ENCODE data around the gene SLC2A6.

The SLC2A6 gene

GRCh38 chr9:133516961-133517350 is 38.1 kb upstream of the SLC2A6 start:
- H3K9me3 ChIP-seq (ENCODE audit: low read length) = no peaks in the 10 kb centered on the region
- no peak overlapping the region for H3K9ac ChIP-seq (ENCODE audit: low read length)
- H3K36me3 ChIP-seq (ENCODE audit: insufficient read depth, low read length) = no peaks in the 10 kb centered on the region
- no peak overlapping the region for H3K4me3 ChIP-seq (ENCODE audit: low read depth, low read length, poor library complexity, severe bottlenecking)
- no peaks in the 10 kb centered on the region for H3K4me1 ChIP-seq (ENCODE audit: insufficient read depth, low read length, severe bottlenecking)
- H4K20me1 ChIP-seq (ENCODE audit: insufficient read depth, low read length) = no peaks in the 10 kb centered on the region
- H3K9me2 ChIP-seq (ENCODE audit: low read depth, low read length) = no peaks in the 10 kb centered on the region
- H3K79me2 ChIP-seq (ENCODE audit: insufficient read depth, low read length) = no peaks in the 10 kb centered on the region
- no peak for TF ChIP-seq CTCF (IDR thresholded peaks at IDR 0.05; ENCODE audit: low read length)
- TF ChIP-seq EZH2 (IDR thresholded peaks at IDR 0.05; ENCODE audit: borderline replicate concordance, low read length) = no peak
- peaks cover 15% of the 10 kb centered on the region; the same call in 1 of the 2 replicates for H3K27me3 ChIP-seq (ENCODE audit: insufficient read depth, low read length)
- no peak overlapping the region for H3K4me2 ChIP-seq (ENCODE audit: low read length)
- no peak overlapping the region for H2AFZ ChIP-seq (ENCODE audit: low read length)
- H3F3A ChIP-seq (ENCODE audit: insufficient read depth, low read length) = no peaks in the 10 kb centered on the region
- no peak overlapping the region for H3K27ac ChIP-seq (ENCODE audit: low read depth, low read length, poor library complexity, severe bottlenecking)

GRCh38 chr9:133516256-133516960 is 37.5 kb upstream of the SLC2A6 start:
- Histone ChIP-seq H3F3A (ENCODE audit: insufficient read depth, low read length) (no peaks in the 10 kb centered on the region), H3K4me3 (ENCODE audit: low read depth, low read length, poor library complexity, severe bottlenecking) (no peak overlapping the region), H4K20me1 (ENCODE audit: insufficient read depth, low read length) (no peaks in the 10 kb centered on the region), H2AFZ (ENCODE audit: low read length) (no peak overlapping the region), H3K27me3 (ENCODE audit: insufficient read depth, low read length) (peaks cover 10% of the 10 kb centered on the region; the same call in 1 of the 2 replicates), H3K9me2 (ENCODE audit: low read depth, low read length) (no peaks in the 10 kb centered on the region), H3K36me3 (ENCODE audit: insufficient read depth, low read length) (no peaks in the 10 kb centered on the region), H3K9me3 (ENCODE audit: low read length) (no peaks in the 10 kb centered on the region), H3K4me1 (ENCODE audit: insufficient read depth, low read length, severe bottlenecking) (no peaks in the 10 kb centered on the region), H3K79me2 (ENCODE audit: insufficient read depth, low read length) (no peaks in the 10 kb centered on the region), H3K4me2 (ENCODE audit: low read length) (no peak overlapping the region), H3K27ac (ENCODE audit: low read depth, low read length, poor library complexity, severe bottlenecking) (no peak overlapping the region), H3K9ac (ENCODE audit: low read length) (no peak overlapping the region)
- no peak for TF ChIP-seq CTCF (IDR thresholded peaks at IDR 0.05; ENCODE audit: low read length)

- H3K9ac ChIP-seq (ENCODE audit: low read length) = no peak overlapping the region
- H3K4me1 ChIP-seq (ENCODE audit: insufficient read depth, low read length, severe bottlenecking) = no peaks in the 10 kb centered on the region
- H3F3A ChIP-seq (ENCODE audit: insufficient read depth, low read length) = no peaks in the 10 kb centered on the region
- H3K27me3 ChIP-seq (ENCODE audit: insufficient read depth, low read length) = peaks cover 9% of the 10 kb centered on the region; the same call in 1 of the 2 replicates
- no peak for TF ChIP-seq EZH2 (IDR thresholded peaks at IDR 0.05; ENCODE audit: borderline replicate concordance, low read length)
- no peak for TF ChIP-seq CTCF (IDR thresholded peaks at IDR 0.05; ENCODE audit: low read length)
- H2AFZ ChIP-seq (ENCODE audit: low read length) = no peak overlapping the region
- no peaks in the 10 kb centered on the region for H3K36me3 ChIP-seq (ENCODE audit: insufficient read depth, low read length)
- H3K9me3 ChIP-seq (ENCODE audit: low read length) = no peaks in the 10 kb centered on the region
- no peaks in the 10 kb centered on the region for H3K79me2 ChIP-seq (ENCODE audit: insufficient read depth, low read length)
- H3K9me2 ChIP-seq (ENCODE audit: low read depth, low read length) = no peaks in the 10 kb centered on the region
- no peak overlapping the region for H3K4me2 ChIP-seq (ENCODE audit: low read length)
- H3K27ac ChIP-seq (ENCODE audit: low read depth, low read length, poor library complexity, severe bottlenecking) = no peak overlapping the region
- no peaks in the 10 kb centered on the region for H4K20me1 ChIP-seq (ENCODE audit: insufficient read depth, low read length)
- no peak overlapping the region for H3K4me3 ChIP-seq (ENCODE audit: low read depth, low read length, poor library complexity, severe bottlenecking)
These were observed 36.8 kb upstream of the SLC2A6 start for GRCh38 chr9:133515615-133516255.

Measured in OCI-LY1 (cell line).